GM12872 (cell line): ENCODE results near the gene RNGTT.

Experiments
- CTCF ChIP-seq: IDR thresholded peaks from 3 replicates; pipeline ENCODE4 v1.5.1; 2011; ENCODE audit warnings: low read depth, mild to moderate bottlenecking, low read length, moderate library complexity; ENCODE audit not compliant: insufficient read depth

RNGTT gene

DNA sequence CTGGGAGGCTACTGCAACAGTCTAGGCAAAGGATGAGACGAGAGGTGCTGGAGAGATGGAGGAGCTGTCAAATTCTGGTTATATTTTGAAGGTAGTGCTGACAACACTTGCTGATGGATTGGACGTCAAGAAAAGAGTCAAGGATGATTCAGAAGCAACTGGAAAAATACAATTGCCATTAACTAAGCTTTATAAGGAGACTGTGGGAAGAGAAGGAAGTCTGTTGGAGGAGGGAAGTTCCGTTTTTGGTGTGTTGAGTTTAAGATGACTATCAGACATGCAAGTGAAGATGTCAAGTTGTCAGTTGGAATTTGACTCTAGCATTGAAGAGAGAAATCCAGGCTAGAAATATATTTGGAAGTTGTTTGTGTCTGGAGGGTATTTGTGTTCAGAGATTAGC is 358.1 kb downstream of the RNGTT start:
- TF ChIP-seq CTCF = no peak

DNA sequence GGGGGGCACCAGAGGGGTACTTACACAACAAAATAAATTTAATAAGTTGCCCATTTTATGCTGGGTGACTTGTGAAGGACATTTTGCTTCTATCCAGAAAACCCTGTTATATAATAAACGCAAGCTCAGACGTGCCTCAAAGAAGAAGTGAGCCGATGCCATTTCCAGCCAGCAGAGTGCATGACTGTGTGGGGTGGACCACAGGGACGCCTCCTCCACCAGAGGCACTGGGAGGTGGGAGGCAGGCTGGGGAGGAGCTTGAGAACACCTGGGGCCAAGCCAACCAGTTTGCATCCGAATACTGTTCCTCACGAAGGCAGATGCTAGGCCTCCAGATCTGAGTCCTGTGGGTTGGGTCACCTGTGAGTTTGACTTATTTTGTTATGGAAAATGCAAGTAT is 363.8 kb downstream of the RNGTT start:
- peak; percentile 44; the same call in 1 of the 3 replicates for TF ChIP-seq CTCF

DNA sequence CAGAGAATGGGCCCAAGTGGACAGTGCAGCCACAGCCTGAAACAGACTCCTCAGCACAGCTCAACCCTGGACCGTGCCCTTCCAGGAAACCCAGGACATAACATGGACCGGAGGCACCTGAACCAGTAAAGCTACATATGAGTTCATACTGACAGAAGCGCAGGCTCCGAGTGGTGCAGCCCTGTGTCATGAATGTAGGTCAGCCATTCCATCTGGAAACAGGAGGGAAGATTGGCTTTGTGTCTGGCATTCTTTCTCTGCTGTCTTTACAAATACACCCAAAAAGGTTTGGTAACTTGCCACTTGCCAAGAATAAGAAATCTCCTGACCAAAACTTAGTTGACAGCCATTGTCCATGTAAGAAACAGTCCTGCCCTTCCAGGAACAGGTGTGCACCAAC is 366.6 kb downstream of the RNGTT start:
- no peak for TF ChIP-seq CTCF

DNA sequence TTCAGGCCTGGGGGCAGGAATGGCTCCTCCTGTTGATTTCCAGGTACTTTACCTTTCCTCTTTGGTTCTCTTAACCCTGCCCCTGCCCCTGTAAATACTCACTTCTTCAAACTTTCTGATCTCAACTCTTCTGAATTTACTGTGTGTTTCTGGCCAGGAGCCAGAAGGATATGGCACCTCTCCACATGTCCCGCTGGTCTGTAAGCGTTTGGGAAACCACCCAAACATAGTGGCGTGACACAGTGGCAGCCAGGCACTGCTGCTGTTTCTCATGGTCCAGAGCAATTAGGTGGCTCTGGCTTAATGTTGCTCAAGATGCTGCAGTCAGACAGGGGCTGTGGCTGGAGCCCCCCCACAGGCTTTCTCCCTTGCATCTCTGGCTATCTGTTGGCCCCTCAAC is 374.5 kb downstream of the RNGTT start:
- TF ChIP-seq CTCF = no peak

- TF ChIP-seq CTCF = no peak
Observed at GRCh38 chr6:88587150-88587520, 376.3 kb downstream of the RNGTT start.

DNA sequence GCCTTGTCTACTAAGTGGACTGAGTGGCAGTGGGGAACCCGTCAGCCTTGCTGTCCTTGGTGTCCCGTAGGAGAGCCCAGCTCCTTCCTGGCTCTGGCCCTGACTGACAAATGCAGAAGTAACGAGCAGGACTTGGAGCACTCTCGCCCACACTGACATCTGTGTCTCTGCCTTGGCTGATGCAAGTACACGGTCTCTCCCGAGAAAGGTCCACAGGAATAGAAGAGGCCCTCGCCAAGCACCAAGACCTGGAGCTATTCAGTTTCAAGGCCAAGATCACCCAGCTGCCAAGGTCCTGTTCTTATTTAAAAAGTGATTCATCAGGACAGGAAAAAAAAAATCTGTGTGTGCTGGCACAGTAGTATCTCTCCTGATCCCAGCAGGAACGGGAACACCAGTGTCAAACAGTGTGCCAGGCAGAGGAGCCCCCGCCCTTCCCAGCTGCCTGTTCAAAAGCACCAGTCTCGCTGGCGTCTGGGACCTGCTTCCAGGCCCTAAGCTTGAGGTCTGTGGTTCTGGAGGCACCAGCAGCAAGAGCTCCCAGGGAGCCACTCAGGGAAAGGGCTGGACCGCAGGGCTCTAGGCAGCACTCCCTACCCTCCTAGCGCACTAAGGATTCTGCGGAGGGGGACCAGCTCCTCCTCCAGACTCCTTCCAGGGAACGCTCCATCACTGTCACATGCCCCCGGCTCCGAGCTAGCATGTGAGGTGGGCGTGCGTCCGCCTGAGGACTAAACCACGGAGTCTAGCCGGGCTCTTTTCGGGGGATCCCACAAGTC is 376.9 kb downstream of the RNGTT start:
- no peak for TF ChIP-seq CTCF

DNA sequence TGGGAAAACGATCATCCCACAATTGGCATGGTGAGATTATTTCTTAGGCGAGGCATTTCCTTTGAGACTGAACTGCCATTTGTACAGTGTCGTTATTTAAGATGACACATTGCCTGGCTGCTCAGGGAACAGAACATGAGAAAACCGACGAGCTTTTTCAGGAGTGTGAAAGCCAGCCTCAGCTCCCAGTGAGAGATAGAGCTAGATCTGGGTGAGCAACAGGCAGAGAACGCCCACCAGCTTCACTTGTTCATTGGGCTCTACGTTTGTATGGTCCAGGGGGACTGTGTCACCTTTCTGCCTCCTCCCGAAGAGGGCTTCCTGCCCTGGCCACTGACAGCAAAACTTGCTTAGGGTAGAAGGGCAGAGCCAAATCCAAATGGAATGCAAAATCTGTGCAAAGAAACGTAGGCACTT is 378.1 kb downstream of the RNGTT start:
- no peak for TF ChIP-seq CTCF
